AG20443 (cell line): ENCODE results near the gene MRPL36.
"Not testable (repeated sequence)": the region's sequence is repeated elsewhere in the genome, so short reads cannot be mapped to it uniquely, and the experiment has no call there.

Source experiments
- DNase-seq: peaks from one replicate; pipeline ENCODE4 v3.0.0; 2012; ENCODE audit warnings: low spot score, mixed read lengths

MRPL36 gene

DNA sequence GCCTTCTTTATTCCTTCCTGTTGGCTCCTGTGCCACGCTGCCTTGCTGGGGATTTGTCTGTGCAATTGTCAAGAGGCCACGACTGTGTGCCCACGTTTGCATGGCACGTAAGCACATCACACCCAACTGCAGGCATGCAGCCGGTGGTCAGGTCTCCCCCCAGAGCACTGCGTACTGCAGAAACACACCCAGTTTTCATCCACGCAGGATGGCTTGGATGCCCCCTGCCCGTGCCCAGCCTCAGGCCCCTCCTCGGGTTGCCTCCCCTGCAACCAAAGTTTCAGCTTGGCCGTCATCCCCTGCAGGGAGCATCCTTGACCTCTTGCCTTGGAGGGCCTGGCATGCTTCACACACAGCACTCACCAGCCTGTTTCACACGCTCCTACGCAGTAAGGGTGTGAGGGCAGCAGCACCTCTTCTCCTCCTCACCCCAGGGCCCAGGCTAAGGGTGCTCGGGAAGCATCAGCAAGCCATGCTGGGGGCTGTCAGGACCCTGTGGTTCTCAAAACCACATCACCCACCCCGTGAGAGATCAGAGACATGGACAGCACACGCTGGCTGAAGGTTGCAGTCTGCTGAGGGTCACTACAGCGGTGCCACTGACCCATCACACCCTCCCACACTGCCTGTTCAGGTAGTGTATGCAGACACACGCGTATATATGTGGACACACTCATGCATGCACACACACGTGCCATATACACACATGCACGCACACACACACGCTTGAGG is 3.1 kb downstream of the MRPL36 start:
- DNase-seq = no peak

DNA sequence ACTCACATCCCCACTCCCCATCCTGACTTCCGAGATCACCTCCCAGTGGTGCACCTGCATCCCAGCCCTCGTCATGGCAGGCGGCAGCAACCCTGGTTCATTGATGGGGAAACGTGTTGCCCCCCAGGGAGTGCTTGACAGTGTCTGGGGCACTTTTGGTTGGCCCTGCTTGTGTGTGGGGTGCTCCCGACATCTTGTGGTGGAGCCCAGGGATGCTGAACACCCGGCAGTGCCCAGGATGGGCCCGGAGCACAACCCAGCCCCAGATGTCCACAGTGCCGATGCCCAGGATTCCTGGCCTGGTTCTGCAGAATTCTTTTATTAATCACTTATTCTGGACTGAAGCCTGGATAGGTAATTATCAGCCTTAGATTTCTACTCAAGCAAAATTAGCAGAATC is 3.7 kb downstream of the MRPL36 start:
- DNase-seq = no peak

DNA sequence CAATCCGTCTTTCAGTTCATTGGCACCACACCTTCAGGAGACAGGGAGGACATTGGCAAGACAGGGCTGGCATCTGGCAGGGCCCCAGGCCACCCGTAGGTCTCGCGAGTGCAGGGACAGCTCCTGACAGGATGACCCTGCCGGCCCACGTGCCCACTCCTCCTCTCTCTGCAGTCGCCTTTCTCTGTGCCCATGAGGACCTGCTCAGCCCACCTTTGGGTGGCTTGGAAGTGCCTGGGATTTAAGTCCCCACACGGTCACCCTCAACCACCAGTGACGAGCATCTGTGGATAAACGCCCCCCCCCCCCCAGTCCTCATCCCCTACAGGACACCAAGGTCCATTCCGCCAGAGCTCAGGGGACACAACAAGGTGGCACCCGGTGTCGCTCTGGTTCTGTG is 4.1 kb downstream of the MRPL36 start:
- DNase-seq = no peak

DNA sequence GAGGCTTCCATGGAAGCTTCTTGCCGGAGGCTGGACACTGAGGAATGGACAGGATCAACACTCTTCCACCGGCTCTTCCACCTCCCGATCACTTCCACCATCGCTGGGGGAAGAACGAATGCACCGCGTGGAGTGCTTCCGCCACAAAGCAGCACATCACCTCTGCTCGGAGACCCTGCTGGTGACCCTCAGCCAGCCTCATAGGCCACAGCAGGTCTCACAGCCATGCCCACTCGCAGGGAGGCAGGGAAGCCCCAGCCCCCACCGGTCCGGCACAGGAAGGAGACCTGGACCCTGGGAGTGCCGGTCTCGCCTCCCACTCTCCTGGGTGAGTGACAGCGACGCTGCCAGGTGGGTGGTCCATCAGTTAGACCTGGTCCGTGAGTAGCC is 4.7 kb downstream of the MRPL36 start:
- no peak for DNase-seq

DNA sequence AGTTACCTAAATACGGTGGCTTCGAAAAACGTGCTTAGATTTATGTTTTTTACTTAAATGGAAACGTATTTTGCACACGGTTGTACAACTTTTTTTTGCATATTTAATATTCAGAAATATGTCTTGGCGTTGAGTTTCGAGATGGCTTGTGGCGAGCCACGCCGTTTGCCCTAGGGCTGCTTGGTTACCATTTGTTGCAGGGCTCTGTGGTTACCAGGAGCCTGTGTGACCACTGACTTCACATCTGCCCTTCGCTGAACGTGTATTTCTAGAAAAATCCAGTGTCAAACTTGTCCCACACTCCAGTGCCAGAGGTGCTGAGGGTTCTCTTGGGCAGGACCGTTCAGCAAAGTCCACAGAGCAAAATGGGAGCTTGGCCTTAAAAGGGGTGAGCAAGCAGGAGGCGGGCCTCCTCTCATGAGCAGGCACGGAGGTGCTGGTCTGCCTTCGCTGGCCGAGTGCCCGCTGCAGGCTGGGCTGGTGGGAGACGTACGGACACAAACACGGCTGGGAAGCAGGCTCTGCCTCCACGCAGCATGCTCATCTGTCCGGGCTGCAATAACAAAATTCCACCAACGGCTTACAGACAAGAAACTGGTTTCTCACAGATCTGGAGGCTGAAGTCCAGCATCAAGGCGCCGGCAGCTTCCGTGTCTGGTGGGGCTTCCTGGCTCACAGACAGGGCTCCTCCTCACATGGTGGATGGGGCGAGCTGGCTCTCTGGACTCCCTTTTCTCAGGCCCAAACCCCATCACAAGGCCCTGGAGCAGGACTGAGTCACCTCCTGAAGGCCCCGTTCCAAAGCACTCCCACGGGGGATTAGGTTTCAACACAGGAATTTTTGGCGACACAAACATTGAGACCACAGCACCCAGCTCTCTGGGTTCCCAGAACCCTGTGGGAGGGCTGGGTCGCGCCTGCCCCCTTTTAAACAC is 5.4 kb downstream of the MRPL36 start:
- peak; percentile 37 for DNase-seq

DNA sequence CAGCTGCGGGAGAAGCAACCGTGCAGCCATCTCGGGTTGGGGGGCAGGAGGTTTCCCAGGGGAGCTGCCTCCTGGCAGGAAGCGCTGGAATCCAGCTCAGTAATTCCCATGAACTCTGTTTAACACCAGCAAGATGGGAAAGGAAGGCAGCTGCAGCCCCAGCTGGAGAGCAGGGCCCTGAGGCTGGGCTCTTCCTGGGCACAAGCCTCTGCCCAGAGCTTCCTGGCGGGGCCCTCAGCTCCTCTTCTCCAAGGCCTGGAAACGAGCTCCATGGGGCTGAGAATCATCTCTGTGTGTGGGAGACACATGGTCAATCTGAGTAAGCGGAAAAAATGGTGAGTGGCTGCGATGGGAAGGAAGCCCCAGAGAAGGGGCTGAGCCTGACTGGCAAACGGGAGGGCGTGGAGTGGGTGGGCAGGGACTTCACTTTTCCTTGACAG is 6.3 kb downstream of the MRPL36 start:
- DNase-seq = no peak

DNA sequence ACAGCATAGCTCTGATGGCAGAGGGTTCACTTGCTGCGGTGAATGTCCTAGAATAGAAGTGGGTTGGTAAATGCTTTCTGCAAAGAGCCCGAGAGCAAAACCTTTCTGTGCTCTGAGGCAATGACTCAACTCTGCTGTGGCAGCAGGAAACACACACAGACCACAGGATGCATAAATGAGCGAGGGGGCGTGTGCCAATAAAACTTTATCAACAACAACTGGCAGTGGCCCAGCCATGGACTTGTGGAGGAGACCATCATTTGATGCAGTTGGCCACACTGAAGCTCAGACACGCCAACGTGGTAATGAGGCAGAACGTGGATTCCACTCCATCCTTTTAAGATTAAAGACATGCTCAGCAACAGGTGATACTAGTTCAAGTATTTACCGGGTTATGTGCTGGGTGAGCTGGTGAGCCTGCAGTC is 6.8 kb downstream of the MRPL36 start:
- DNase-seq = no peak

DNA sequence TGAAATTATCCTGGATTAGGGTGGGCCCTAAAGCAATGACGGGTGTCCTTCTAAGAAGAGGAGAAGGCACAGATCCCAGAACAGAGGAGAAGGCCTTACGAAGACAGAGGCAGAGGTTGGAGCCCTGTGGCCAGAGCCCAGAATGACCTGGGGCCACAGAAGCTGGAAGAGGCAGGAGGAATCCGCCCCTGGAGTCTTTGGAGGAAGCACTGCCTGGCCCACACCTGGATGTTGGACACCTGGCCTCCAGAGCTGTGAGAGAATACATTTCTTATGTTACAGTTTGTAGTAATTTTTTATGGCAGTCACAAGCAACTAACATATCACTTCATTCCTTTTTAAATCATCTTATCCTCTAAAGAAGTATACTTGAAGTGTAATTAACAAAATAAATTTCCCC is 8.5 kb downstream of the MRPL36 start:
- DNase-seq = no peak

DNA sequence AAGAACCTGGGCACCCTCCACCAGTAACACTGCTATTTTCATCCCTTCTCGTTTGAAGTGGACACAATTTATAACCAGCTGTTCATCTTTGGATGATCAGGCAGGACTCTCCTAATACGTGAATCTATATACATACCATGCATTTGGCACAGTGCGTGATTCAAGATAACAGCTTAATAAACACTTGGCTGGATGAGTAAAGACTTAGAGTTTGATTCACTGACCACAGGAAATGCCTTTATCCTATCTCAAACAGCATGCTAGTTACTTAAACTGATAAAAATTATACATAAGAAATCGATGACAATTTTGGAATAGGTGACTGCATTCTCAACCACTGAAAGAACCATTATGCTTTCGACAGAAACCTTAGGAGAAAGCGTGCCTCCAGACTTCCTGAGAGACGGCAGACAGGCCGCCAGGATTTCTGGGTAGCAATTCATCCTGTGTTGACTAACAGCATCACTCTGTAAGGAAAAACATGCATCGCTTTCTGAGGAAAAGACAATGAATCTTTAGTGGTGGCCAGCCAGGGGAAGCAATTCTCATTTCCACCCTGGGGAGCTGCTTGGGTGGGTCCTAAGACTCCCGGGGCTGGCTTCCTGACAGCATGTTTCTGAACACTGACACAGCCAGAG is 9.7 kb downstream of the MRPL36 start:
- DNase-seq = peak; percentile 48

DNA sequence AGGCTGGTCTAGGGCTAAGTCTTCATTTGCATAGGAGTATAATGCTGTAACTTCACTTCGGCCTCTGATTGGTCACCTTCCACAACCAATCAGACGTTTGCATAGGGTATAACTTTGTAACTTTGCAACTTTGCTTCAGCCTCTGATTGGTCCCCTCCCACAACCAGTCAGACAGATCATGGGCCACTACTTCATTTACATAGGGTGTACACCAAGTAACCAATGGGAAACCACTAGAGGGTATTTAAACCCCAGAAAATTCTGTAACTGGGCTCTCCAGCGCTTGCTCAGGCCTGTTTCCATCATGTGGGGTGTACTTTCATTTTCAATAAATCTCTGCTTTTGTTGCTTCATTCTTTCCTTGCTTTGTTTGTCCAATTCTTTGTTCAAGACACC is 10.2 kb downstream of the MRPL36 start:
- not testable (repeated sequence) for DNase-seq

DNA sequence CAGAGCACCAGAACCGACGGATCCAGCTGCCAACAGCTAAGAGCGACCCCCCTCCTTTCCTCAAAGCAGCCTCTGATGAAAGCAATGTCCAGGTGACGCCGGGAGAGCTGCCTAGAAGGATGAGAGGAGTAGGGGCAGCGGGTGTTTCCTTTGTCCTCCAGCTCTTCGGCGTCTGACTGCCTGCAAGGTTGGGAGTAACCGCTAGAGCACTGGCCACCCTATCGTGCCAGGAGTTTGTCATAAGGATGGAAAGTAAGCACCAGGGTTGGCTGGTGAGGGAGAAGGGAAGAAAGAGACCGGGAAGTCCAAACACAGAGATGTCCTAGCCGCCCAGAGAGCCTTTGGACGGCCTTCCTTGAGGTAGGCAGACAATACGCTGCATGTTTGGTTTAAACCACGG is 10.8 kb downstream of the MRPL36 start:
- DNase-seq = no peak

DNA sequence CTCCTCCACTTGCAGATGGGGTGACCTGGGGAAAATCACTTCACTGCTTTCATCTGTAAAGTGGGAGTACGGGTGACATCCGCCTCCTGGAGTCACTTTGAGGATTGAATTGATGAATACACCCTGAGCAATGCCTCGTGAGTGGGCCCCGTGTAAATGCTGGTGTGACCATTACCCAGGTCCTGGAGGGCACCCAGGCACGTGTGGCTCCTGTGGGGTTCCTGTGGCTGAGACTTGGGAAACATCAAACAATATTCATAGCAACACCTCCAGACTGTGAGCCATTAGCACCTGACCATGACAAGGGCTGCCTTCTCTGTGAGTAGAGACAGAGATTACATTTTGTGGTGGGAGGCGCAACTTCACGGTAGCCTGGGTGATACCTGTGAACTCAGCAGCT is 11.4 kb downstream of the MRPL36 start:
- DNase-seq = no peak

DNA sequence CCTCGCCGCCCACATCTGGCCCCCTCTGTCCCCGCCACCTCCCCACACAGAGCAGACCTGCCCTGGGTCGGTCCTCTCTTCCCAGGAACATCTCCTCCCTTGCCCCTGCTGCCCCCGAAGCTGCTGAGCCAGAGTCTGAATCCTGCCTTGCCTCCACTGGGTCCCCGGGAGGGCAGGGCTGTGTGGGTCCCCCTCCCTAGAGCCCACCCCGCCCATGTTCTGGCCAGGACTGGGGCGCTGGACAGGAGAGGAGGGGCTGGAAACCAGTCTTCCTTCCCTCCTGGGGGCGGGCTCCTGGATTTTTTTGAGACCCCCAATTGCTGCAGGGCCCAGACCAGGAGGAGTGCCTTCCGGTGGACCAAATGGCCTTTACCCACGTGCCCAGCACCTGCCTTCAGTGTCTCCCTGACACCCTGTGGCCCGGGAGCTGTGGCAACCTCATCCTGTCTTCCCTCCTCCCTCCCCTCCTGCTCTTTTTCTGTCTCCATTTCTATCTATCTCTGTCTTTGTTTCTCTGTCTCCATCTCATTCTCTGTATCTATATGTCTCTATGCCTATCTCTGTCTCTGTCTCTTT is 12.1 kb downstream of the MRPL36 start:
- no peak for DNase-seq

DNA sequence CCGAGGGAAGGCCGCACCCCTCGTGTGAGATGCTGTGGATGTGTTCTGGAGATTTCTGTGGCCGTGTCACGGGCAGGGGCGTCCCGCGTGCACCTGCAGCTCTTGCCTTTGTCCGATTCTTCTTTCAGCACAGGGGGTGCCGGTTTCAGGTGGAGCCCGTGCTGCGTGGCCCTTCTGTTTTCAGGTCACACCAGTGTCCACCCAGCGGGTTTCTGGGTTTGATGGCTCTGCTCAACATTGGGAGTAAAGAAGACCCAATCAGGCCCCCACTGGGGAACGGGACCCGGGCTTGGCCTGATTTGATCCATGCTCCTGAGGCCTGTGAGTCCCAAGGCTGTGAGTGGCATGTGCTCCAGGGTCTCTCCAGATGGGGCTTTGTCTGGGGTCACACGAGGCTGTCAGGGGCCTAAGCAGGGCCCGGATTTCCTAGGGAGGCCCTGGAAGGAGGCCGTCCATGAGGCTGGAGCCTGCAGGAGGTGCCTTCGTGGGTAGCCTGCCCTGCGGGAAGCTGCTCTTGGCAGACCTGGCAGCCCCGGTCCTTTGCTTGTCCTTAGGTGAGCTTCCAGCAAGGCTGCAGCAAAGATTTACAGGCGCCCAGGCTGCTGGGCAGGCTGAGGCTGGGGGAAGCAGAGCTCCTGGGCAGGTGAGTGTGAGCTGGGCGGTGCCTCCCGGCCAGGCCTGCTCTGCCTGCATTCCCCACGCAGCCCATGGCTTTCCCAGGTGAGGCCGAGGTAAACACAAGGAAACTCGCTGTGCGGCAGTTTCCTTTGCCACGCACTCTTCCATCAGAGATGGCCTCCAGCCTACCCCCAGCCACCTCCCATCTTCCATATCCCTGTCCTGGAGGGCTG is 12.8 kb downstream of the MRPL36 start:
- DNase-seq = no peak

DNA sequence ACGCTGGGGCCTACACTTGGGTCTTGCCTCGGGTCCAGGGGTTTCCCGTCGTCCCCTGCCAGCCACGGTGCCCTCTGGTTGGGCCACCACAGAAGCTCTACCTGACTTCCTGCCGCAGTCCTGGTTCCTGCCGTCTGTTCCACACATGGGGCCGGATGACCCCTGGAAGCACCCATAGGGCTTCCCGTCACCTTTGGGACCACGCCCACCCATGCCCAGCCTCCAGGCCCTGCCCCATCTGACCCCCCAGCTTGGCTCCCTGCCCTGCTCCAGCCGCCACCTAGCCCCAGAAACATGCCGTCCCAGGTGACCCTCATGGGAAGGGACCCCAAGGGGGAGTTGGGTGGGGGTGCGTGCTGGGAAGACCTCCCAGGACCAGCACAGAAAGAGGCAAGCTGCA is 13.7 kb downstream of the MRPL36 start:
- DNase-seq = no peak

DNA sequence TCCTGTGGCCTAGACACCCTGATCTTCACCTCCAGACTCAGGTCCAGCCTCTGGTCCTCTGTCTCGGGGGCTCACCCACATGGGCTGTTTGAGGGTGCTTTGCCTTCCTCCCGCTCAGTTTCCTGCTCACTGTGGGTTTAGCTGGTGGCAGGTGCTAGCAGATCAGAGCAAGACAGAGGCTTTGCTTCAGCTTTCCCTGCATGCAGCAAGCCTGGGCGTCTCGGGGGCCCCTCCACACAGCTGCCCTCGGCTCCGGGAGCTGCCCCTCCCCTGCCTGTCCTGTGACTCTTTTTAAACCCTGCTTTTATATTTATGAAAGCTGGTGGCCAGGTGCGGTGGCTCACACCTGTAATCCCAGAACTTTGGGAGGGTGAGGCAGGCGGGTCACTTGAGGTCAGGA is 14.6 kb downstream of the MRPL36 start:
- no peak for DNase-seq

DNA sequence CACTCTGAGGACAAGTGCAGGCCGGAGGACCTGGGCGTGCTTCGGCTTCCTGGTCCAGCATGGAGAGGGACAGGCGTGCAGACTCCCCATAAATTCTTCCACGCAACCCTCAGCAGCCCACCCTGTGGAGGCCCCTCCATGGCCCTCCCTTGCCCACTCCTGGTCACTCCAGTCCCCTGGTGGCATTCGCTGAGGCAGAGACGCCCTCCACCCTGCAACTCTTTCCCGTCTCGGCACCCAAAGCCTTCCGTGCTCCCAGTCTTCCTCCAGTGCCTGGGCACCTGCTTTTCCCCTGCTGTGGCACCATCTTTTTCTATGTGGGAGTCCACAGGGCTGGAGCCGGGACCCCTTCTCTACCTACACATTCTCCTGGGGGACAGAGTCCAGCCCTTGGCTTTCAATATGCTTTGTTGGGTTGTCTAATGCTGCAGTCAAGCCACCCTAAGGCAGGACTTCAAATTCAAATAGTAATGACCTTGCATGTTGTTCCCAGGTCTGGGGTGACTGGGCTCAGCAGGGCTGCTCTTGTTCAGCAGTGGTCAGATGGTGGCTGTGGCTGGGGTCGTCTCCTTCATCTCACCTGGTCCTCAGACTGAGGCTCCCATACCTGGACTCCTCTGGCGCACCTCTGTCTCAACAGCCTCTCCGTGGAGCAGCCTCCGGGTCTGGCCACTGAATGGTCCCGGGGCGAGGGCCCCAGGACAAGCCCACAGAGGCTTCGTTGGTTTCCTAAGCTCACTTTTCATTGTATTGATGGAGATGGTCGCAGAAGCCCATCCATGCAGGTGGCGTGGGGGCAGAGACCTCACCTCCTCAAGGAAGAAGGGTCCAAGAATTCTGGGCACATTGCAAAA is 15.2 kb downstream of the MRPL36 start:
- no peak for DNase-seq

DNA sequence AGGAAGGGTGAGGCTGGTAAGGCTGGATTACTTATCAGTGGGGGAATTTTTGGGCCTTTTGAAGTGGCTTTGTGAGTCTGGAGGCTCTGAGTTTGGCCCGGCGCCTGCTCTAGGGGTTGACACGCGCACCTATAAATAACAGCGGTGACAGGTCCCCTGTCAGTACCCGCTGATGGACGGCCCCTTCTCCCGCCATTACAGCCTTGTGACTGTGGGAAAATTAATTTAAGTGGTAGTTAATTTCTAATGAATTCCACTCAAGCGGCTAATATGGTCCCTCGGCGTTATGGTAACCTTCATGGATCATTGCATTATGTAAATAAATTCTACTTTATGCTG is 16.5 kb downstream of the MRPL36 start:
- DNase-seq = no peak

DNA sequence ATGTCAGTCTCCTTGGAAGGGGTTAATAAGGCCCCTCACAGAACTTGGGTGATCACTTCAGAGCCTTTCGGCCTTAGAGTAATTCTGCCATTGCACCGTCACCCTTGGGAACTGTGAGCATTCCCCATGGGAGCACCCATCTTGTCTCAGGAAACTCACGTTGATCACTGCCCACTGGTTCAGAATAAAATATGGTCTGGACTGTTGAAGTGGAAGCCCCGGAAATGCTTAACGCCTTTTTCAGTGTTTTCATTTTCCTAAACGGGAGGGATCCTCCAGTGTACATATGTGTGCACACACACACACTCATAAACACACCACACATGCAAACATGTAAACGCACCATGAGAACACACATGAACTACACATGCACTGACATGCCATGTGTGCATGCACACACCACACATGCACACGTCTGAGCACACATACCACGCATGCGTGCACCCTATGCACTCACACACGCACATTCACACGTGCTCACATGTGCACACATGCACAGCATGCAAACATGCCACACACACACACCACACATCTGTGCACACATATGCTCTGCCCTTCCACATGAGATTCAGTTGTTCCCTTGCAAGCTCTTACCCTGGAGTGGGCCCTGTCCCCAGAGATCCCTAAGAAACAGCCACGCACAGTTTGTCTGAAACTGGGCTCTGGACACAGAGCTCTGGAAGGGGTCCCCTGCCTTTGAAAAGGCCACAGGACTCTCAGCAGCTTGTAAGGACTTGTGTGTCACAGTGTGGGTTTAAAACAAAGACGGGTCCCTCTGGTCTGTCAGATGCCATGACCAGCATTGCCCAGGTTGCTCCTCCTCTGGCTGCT is 17.0 kb downstream of the MRPL36 start:
- no peak for DNase-seq
